GM12801 (cell line): Measurements from ENCODE around the gene ARHGEF38.

ENCODE experiments used
- CTCF ChIP-seq: IDR thresholded peaks from one replicate; pipeline ENCODE4 v1.5.1; 2011; ENCODE audit warnings: control low read depth; ENCODE audit not compliant: insufficient read length; ENCODE audit errors: extremely low read depth

ARHGEF38 gene

GRCh38 chr4:105543881-105544280 is 8.5 kb upstream of the ARHGEF38 start:
- no peak for TF ChIP-seq CTCF

GRCh38 chr4:105544520-105545286 is 7.7 kb upstream of the ARHGEF38 start:
- no peak for TF ChIP-seq CTCF

- no peak for TF ChIP-seq CTCF
These were observed 6.3 kb upstream of the ARHGEF38 start for GRCh38 chr4:105546086-105546485.

- no peak for TF ChIP-seq CTCF
These were observed 4.7 kb upstream of the ARHGEF38 start for GRCh38 chr4:105547769-105548168.

GRCh38 chr4:105548483-105548882 is 3.9 kb upstream of the ARHGEF38 start:
- no peak for TF ChIP-seq CTCF

- TF ChIP-seq CTCF, result no peak
These were observed 1.8 kb upstream of the ARHGEF38 start for GRCh38 chr4:105550641-105551040.

GRCh38 chr4:105555409-105555808 is 3.0 kb downstream of the ARHGEF38 start:
- TF ChIP-seq CTCF, result no peak
